ENCODE measurements around the gene CARS1.

Gene CARS1

GRCh38 chr11:3101921-3102640 is 44.9 kb upstream of the CARS1 start:
- H3K4me3 ChIP-seq (ENCODE audit: low read depth, low read length), result no peak overlapping the region
- TF ChIP-seq, protein P1, sequence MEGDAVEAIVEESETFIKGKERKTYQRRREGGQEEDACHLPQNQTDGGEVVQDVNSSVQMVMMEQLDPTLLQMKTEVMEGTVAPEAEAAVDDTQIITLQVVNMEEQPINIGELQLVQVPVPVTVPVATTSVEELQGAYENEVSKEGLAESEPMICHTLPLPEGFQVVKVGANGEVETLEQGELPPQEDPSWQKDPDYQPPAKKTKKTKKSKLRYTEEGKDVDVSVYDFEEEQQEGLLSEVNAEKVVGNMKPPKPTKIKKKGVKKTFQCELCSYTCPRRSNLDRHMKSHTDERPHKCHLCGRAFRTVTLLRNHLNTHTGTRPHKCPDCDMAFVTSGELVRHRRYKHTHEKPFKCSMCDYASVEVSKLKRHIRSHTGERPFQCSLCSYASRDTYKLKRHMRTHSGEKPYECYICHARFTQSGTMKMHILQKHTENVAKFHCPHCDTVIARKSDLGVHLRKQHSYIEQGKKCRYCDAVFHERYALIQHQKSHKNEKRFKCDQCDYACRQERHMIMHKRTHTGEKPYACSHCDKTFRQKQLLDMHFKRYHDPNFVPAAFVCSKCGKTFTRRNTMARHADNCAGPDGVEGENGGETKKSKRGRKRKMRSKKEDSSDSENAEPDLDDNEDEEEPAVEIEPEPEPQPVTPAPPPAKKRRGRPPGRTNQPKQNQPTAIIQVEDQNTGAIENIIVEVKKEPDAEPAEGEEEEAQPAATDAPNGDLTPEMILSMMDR (IDR thresholded peaks at IDR 0.05; ENCODE audit: low read depth, low read length, missing control alignments), result no peak
- DNase-seq (ENCODE audit: low read depth), result no peak

DNA sequence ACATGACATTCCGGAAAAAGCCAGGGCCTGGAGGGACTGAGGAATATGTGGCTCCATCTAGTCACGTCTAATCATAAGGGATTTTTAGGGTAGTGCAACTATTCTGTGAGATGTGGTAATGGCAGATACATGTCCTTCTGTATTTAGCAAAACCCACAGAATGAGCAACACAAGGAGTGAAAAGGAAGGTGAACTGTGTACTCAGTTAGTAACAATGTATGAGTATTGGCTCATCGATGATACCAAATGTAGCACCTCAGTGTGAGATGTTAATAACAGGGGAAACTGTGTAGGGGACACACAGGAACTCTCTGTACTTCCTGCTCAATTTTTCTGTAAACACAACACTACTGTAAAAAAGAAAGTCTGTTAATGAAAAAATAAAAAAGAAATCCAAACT is 42.0 kb upstream of the CARS1 start:
- no peak overlapping the region for H3K4me3 ChIP-seq (ENCODE audit: low read depth, low read length)
- no peak for DNase-seq (ENCODE audit: low read depth)
- TF ChIP-seq, protein P1 (IDR thresholded peaks at IDR 0.05; ENCODE audit: low read depth, low read length, missing control alignments), result no peak

DNA sequence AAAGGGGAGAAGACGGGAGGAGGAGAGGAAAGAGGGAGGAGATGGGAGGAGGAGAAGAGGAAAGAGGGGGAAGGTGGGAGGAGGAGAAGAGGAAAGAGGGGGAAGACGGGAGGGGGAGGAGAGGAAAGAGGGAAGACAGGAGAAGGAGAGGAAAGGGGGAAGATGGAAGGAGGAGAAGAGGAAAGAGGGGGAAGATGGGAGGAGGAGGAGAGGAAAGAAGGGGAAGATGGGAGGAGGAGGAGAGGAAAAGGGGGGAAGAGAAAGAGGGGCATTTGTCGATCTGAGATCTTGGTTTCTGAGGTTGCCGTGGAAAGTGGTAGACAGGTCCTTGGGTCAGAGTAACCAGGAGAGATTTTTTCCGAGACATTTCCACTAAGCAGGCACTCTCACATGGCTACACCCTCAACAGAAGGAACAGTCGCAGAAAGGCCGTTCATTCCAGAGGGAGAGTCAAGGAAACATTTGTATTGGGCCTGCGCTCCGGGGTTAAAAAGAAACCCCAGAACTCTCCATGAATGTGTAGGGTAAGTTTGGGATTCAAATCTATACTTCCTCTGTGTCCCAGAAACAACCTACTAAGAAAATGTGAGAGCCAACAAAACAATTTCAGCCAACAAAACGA is 39.8 kb upstream of the CARS1 start:
- no peak for DNase-seq (ENCODE audit: low read depth)
- TF ChIP-seq, protein P1 (IDR thresholded peaks at IDR 0.05; ENCODE audit: low read depth, low read length, missing control alignments), result no peak
- no peak overlapping the region for H3K4me3 ChIP-seq (ENCODE audit: low read depth, low read length)

GRCh38 chr11:3095712-3096361 is 38.6 kb upstream of the CARS1 start:
- DNase-seq (ENCODE audit: low read depth), result no peak
- H3K4me3 ChIP-seq (ENCODE audit: low read depth, low read length), result no peak overlapping the region
- TF ChIP-seq, protein P1 (IDR thresholded peaks at IDR 0.05; ENCODE audit: low read depth, low read length, missing control alignments), result no peak

- TF ChIP-seq, protein P1 (IDR thresholded peaks at IDR 0.05; ENCODE audit: low read depth, low read length, missing control alignments), result no peak
- H3K4me3 ChIP-seq (ENCODE audit: low read depth, low read length), result no peak overlapping the region
- DNase-seq (ENCODE audit: low read depth), result no peak
Measured at GRCh38 chr11:3094223-3094824, 37.1 kb upstream of the CARS1 start.

- TF ChIP-seq, protein P1 (IDR thresholded peaks at IDR 0.05; ENCODE audit: low read depth, low read length, missing control alignments), result no peak
- DNase-seq (ENCODE audit: low read depth), result no peak
- no peak overlapping the region for H3K4me3 ChIP-seq (ENCODE audit: low read depth, low read length)
Measured at GRCh38 chr11:3093281-3094191, 36.3 kb upstream of the CARS1 start.

All from GM12864 (cell line).